Activated CD8-positive, alpha-beta memory T cell treated with anti-CD3 and anti-CD28 coated beads, Interleukin-2, amount 50 U/mL, for 48 hours (primary cell): ENCODE results near the gene F8A3.
"Not testable (repeated sequence)": the region's sequence is repeated elsewhere in the genome, so short reads cannot be mapped to it uniquely, and the experiment has no call there.

ENCODE experiments used
- DNase-seq: peaks from one replicate; pipeline ENCODE4 v3.0.0-alpha.2; 2020

F8A3 gene

DNA sequence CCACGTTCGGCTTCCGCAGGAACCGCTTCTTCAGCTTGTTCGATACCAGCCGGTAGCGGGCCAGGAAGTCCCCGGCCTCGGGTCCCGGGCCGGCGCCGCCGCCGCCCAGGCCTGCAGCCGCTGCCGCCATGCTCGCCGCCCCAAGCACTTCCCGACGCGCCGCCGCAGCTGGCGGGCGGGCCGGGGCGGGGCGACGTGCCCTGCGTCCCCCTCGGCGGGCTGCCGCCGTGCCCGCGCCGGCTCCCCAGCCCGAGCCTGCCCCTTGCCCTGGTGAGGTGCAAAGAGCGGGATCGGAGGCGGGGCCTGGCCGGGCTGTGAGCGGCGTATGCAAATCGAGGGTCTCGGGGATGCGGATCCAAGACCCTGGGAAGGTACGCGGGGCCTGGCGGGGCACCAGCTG lies at the start of gene F8A3:
F8A3 (minus strand) TSS at position 150 of the 400 bp plus-strand sequence; CDS start at position 130, 20 bp downstream.
- not testable (repeated sequence) for DNase-seq

DNA sequence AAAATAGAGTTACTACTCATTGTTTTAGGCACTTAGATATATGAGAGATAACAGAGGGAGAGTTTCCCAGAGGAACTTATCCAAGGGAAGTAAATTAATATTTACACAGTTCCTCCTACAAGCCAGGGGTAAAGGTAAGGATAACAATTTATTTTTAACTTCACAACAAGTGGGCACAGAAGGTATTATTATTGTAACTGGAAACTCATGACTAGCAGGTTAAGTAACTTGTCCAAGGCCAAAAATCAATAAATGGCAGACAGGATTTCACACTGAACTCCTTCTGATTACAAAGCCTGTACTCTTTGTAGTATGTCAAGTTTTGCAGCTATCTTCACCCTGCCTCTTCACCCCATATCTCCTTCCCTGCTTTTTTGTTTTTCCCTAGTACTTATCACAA lies 46.9 kb upstream of the F8A3 start:
- DNase-seq: no peak

DNA sequence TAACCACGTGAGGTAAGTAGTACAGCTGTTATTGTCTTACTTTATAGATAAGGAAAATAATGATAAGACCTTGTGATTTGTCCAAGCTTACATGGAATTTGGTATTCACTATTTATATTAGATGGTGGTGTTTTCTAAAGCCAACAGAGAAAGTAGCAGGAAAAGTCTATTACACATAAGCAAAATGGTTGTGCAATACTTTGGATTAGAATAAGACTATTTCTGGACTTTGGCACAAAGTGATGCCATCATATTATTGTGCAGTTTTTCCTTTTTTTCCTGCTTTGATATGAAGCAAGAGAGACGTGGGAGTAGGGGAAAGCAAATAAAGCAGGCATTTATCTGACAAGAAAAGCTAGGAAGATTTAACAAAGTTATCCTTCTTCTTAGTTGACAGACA lies 36.7 kb upstream of the F8A3 start:
- DNase-seq: not testable (repeated sequence)

DNA sequence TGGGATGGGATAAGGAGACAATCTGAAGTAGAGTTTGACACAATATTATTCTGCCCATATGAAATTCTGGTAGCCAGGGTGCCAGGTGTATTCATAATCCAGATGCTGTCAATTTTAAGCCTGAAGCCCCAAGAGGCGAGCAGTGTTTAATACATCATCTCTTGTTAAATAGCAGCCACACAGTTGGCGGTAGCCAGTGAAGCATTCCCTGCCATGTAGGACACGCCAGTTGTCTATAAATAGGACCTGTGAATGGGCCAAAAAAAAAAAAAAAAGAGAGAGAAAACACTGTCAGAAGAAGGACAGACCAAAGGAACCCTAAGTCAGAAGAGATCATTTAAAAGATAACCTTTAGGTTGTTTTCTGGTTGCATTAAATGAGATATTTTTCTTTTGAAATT lies 33.0 kb upstream of the F8A3 start:
- DNase-seq: not testable (repeated sequence)

DNA sequence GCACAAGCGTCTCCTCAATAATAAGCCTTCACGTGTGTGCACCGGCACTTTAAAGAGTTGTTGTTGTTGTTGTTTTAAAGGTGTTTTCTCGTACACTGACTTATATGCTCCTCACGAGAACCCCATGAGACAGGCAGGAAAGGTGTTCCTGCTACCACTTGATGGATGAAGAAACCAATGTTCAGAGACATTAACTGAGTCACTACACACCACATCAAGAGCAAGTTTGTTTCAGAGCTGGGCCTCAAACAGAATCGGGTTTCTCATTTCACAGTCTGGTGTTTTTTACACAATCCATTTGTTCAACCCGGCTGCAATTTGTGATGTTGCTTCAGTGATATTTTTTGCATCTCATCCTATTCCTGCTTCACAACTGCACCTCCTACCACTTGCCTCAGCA lies 18.7 kb upstream of the F8A3 start:
- DNase-seq: not testable (repeated sequence)

DNA sequence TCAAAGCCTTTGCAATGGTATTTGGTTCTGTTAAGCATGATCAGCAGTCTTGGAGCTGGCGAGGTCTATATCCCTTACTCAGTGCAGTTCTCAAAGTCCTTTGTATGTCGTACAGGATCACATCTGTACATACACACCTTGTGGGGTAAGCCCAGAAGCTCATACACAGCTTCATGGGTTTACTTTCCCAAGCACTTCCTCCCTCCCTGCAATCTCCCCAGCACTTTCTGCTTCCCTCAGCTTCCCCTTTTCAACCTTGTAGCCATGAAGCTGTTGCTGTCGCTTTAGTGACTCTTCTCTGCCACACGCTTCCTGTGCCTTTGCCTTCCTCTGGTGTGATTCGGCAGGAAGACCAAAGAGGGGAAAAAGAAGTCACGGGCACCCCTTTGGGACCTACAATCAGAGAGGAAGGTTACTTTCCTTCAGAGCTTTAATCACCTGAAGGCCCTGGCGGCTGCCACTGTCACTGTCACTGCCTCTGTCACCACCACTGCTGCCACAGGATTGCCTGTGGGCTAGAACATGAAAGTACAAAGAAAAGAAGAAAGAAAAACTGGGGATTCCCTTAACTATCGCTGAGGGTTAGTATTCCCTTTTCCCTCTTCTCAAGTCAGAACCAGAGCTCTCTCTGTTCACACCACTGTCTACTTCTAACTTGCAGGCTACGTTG lies 8.0 kb upstream of the F8A3 start:
- not testable (repeated sequence) for DNase-seq

DNA sequence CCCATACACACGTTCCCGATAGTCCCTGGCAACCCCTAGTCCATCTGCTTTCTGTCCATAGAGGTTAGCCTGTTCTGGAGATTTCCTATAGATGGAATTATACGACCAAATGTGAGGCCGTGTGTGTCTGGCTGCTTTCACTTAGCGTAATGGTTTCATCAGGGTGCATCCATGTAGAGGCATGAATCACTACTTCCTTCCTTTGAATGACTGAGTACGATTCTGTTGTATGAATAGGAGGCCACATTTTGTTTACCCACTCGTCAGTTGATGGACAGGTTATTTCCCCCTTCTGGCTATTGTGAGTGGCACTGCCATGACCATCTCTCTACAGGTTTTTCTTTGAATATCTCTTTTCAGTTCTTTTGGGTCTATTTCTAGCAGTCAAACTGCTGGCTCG lies 2.1 kb upstream of the F8A3 start:
- not testable (repeated sequence) for DNase-seq

DNA sequence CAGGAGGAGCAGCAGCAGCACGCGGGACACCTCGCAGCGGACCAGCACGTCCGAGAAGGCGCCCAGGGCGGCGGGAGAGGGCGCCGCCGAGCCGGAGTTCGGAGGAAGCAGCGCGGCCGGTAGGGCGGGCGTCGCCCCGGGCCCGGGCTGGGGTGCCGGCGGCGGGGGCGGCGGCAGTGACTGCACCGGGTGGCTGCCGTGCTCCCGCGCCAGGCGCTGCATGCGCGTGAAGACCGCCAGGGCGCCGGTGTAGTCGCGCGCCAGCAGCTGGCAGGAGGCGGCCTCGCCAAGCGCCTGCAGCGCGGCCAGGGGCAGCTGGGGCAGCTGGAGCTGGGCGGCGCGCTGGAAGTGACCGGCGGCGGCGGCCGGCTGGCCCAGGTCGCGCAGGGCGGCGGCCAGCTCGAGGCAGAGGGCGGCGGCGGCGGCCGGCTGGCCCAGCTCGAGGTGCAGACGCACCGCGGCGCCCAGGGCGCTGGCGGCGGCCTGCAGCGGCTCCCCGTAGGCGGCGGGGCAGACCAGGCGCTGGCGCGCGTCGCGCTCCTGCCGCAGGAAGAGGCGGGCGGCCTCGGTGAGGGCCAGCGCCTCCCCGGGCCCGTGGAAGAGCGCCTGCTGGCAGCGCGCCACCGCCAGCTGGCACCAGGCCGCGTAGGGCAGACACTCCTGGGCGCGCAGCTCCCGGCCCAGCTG lies 516 bp downstream of the F8A3 start:
- DNase-seq: not testable (repeated sequence)

DNA sequence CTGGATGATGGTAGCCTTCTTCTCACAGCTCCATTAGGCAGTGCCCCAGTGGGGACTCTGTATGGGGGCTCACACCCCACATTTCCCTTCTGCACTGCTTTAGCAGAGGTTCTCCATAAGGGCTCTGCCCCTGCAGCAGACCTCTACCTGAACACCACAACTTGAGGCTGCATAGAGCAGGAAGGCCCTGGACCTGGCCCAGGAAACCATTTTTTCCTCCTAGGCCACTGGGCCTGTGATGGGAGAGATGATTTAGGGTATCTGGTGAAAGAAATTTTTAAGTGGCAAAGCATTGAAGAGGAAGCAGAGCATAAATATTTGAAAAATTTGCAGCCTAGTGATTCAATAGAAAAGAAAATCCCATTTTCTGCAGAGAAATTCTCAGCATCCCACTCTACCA lies 17.3 kb downstream of the F8A3 start:
- no peak for DNase-seq

DNA sequence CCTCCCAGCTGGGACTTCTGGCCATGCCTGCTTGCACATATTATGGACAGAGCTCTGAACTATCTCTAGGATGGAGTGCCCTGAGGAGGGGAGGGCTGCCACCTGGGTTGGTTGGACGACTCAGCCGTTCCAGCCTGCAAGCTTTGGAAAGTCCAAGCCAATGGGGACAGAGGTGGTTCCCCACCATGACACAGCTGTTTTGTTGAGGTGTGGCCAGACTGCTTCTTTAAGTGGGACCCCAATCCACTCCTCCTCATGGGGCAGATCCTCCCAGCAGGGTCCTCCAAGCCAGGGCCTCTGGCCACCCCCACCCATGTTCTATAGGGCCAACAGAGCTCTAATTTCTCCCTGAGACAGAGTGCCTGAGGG lies 22.7 kb downstream of the F8A3 start:
- no peak for DNase-seq

DNA sequence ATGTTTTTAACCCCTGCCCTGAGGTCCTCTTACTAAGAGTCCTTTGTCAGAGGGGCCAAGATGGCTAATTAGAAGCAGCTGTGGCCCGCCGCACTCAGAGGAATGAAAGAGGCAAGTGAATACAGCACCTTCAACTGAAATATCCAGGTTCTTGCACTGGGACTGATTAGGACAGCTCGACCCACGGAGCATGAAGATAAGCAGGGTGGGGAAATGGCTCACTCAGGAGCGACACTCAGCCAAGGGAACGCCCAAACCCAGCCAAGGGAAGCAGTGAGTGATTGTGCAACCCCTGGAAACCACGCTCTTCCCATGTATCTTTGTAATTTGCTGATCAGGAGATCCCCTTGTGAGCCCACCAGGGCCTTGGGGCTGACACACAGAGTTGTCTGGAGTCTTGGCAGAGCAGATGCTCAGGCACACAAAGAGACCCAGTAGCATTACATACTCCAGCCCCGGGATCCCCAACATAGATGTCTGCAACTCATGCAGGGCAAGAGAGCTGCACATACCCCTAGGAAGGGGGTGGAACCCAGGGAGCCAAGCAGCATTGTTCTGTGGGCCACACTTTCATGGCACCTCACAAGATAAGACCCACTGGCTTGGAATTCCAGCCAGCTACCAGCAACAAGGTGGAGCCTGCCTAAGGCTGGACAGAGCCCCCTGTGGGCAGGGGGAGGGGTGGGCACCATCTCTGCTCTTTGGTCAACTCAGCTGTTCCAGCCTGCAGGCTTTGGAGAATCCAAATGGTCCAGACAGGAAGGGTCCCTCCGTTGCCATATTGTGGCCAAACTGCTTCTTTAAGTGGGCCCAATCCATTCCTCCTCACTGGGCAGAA lies 23.3 kb downstream of the F8A3 start:
- no peak for DNase-seq

DNA sequence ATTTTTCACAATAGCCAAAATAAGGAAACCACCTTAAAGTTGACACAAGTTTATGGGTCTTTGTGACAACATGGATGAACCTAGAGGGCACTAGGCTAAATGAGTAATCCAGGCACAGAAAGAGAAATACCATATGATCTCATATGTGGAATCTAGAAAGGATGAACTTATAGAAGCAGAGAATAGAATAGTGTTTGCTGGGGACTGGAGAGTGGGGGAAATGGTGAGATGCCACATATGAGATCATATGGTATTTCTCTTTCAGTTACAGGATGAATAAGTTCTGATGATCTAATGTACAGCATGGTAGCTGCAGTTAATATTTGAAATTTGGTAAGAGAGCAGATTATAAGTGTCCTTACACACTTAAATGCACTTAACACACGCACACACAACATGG lies 40.7 kb downstream of the F8A3 start:
- DNase-seq: no peak
